ENCODE measurements around the gene RAB44.

The RAB44 gene

GRCh38 chr6:36780442-36781177, 83.0 kb downstream of the RAB44 start:
- no peak for DNase-seq (ENCODE audit: low spot score)
- CTCF ChIA-PET = interaction anchor here (0.6 kb wide), 1 partner anchor 552 kb away, joined by 3 read pairs; no protein-coding TSS in a partner anchor
- TF ChIP-seq CTCF (conservative IDR thresholded peaks at IDR 0.05; ENCODE audit: low read depth) = no peak
- H3K27ac ChIP-seq = no peak overlapping the region
- POLR2A ChIA-PET (ENCODE audit: low non-redundant PET) = no interaction called here

- H3K27ac ChIP-seq = no peak overlapping the region
- TF ChIP-seq CTCF (conservative IDR thresholded peaks at IDR 0.05; ENCODE audit: low read depth) = no peak
- DNase-seq (ENCODE audit: low spot score) = no peak
- ChIA-PET POLR2A (ENCODE audit: low non-redundant PET) (no interaction called here), CTCF (interaction anchor here (1.4 to 2.1 kb wide), 3 partner anchors 11 to 16 kb away, joined by 3 to 6 read pairs (median 5); no protein-coding TSS in a partner anchor)
Observed at GRCh38 chr6:36781669-36782068, 84.0 kb downstream of the RAB44 start.
